ENCODE data around the gene ICAM3.
A peak's percentile ranks its signal among the peaks of the same experiment; 100 is the strongest.
"Not testable (repeated sequence)": the region's sequence is repeated elsewhere in the genome, so short reads cannot be mapped to it uniquely, and the experiment has no call there.

Gene ICAM3

GRCh38 chr19:10339380-10339960 lies at the start of gene ICAM3:
ICAM3 (minus strand) TSS chr19:10339624; CDS start chr19:10339614, 10 bp downstream.
- DNase-seq: no peak

- DNase-seq: no peak
These were observed 49.5 kb upstream of the ICAM3 start for GRCh38 chr19:10388957-10389356.

GRCh38 chr19:10384580-10384979 lies 45.2 kb upstream of the ICAM3 start:
- no peak for DNase-seq

- DNase-seq: not testable (repeated sequence)
These were observed 43.7 kb upstream of the ICAM3 start for GRCh38 chr19:10383223-10383499.

GRCh38 chr19:10380313-10381102 lies 41.1 kb upstream of the ICAM3 start, which contains the start of gene TYK2:
TYK2 (minus strand) TSS chr19:10380572; CDS start chr19:10378406, 2,166 bp downstream.
- peak; percentile 79 for DNase-seq

GRCh38 chr19:10379880-10380312 lies 40.5 kb upstream of the ICAM3 start:
- no peak for DNase-seq

- DNase-seq: no peak
These were observed 38.7 kb upstream of the ICAM3 start for GRCh38 chr19:10378124-10378523.

GRCh38 chr19:10377140-10377640 lies 37.8 kb upstream of the ICAM3 start:
- not testable (repeated sequence) for DNase-seq

GRCh38 chr19:10374931-10375330 lies 35.5 kb upstream of the ICAM3 start:
- DNase-seq: no peak

GRCh38 chr19:10372690-10373089 lies 33.3 kb upstream of the ICAM3 start:
- no peak for DNase-seq

GRCh38 chr19:10368101-10368803 lies 28.8 kb upstream of the ICAM3 start:
- no peak for DNase-seq

GRCh38 chr19:10366950-10367512 lies 27.6 kb upstream of the ICAM3 start:
- DNase-seq: not testable (repeated sequence)

- DNase-seq: no peak
These were observed 26.1 kb upstream of the ICAM3 start for GRCh38 chr19:10365518-10365917.

GRCh38 chr19:10364644-10365043 lies 25.2 kb upstream of the ICAM3 start:
- no peak for DNase-seq

- no peak for DNase-seq
These were observed 24.4 kb upstream of the ICAM3 start for GRCh38 chr19:10363789-10364281.

- DNase-seq: no peak
These were observed 22.8 kb upstream of the ICAM3 start for GRCh38 chr19:10362259-10362658.

- DNase-seq: no peak
These were observed 22.2 kb upstream of the ICAM3 start for GRCh38 chr19:10361569-10362011.

- no peak for DNase-seq
These were observed 17.0 kb upstream of the ICAM3 start for GRCh38 chr19:10356431-10356830.

- no peak for DNase-seq
These were observed 14.5 kb upstream of the ICAM3 start for GRCh38 chr19:10353793-10354391.

GRCh38 chr19:10352764-10353671 lies 13.6 kb upstream of the ICAM3 start:
- no peak for DNase-seq

GRCh38 chr19:10346509-10346908 lies 7.1 kb upstream of the ICAM3 start:
- no peak for DNase-seq

GRCh38 chr19:10344780-10345179 lies 5.4 kb upstream of the ICAM3 start:
- DNase-seq: no peak
